GM21515 (cell line): ENCODE measurements around the gene FAR2.
"Not testable (repeated sequence)": the region's sequence is repeated elsewhere in the genome, so short reads cannot be mapped to it uniquely, and the experiment has no call there.

Source experiments
- ATAC-seq: cut with Tn5 transposase; IDR thresholded peaks from one replicate; pipeline ENCODE4 v1.9.1; 2021; ENCODE audit not compliant: unreplicated experiment

The FAR2 gene

DNA sequence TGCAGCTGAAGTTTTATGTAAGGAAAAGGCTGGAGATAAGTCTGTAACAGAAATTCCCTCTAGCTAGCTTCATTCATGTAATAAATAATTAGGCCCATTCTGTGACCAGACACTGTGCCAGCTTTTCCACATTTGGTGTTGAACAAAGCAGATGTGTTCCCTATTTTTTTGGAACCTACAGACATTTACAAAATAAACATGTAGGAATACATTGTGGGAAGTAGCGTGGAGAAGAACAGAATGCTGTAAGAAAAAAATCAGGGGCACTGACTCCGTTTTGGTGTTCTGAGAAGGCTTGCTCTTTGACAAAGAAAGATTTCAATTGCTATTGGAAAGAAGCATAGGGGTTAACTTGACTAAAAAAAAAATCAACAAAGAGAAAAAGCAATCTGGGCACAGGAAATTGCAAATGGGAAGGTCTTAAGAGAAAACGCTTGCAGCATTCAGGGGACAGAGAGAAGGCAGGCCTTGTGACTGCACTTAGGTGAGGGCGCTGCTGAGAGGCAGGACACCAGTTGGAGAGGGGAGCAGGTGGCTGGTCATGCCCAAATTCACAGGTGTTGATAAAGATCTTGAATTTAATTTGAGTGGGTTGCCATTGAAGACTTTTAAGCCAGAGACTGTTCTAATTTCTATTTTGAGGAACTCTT, 4.0 kb downstream of the FAR2 start:
- ATAC-seq: no peak

DNA sequence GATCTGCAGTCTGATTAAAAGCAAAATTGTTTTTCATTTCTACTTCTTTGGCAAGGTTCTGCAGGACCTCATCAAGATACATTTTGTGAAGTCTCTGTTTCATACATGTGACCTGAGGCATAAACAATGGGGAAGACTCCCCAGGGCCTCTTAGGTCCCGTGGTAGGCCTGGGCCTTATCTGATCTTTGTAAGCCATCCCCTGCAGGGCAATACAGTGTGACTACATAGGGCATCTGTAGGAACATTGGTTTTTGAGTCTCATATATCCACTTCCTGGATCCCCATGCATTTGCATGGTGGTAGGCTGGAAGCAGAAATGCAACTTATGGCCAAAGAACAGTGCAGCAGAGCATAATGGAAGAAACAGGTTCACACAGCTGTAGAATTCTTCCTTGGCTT, 6.0 kb downstream of the FAR2 start:
- ATAC-seq: peak; percentile 49

- ATAC-seq: no peak
Observed at GRCh38 chr12:29157486-29157946, 8.4 kb downstream of the FAR2 start.

DNA sequence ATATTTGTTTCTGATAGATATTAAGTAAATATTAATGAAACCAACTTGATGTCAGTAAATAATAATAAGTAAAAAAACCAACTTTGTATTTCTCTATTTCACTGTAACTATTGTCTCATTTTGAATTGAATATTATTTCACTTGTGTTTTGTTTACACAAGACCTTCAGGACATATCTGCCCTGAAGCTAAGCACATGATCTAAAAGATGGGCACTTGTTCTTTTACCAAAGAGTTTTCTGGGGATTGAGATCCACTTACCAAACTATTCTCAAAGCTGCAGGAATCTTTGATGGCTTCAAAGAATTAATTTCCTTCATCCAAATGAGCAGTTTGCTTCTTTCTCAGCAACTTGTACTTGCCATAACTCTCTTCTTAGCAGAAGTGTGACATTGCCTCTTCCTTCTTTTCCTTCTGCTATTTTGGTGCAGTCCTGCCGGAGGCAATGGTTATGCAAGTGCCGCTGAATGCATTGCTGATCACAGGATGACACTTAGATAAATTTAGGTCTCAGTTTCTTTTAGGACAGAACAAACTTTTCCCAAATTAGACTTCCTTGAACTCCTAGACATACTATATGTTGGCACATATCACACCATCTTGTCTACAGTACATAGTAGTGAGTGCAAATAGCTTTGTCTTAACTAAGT, 9.2 kb downstream of the FAR2 start:
- no peak for ATAC-seq

GRCh38 chr12:29159661-29160060, 10.6 kb downstream of the FAR2 start:
- no peak for ATAC-seq

- ATAC-seq: no peak
Observed at GRCh38 chr12:29160230-29160629, 11.2 kb downstream of the FAR2 start.

- no peak for ATAC-seq
Observed at GRCh38 chr12:29163146-29163545, 14.1 kb downstream of the FAR2 start.

- peak; percentile 99 for ATAC-seq
Observed at GRCh38 chr12:29164477-29165393, 15.7 kb downstream of the FAR2 start.

GRCh38 chr12:29167445-29167844, 18.4 kb downstream of the FAR2 start:
- ATAC-seq: no peak

- no peak for ATAC-seq
Observed at GRCh38 chr12:29167988-29168387, 18.9 kb downstream of the FAR2 start.

DNA sequence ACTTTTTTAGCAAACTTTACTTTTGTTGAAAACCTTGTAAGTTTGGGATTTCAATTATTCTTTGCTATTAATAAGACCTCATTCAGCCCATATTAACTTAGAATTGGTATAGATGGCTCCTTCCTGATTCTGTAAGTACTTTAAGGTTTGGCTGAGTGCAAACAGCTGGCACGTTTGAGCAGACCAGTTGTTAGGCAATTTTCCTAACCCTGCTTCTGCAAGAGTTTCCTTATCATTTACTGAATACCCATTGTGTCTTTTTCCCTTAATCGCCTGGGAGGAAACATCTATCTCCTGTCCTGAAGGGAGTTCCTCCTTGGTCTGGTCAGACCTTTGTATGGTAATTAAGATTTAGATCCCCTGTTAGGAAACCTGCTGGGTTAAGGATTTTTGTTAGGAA, 20.9 kb downstream of the FAR2 start:
- ATAC-seq: not testable (repeated sequence)

GRCh38 chr12:29170478-29171084, 21.5 kb downstream of the FAR2 start:
- ATAC-seq: not testable (repeated sequence)

- ATAC-seq: no peak
Observed at GRCh38 chr12:29171421-29172258, 22.6 kb downstream of the FAR2 start.

- no peak for ATAC-seq
Observed at GRCh38 chr12:29176941-29177340, 27.9 kb downstream of the FAR2 start.

GRCh38 chr12:29182247-29182646, 33.2 kb downstream of the FAR2 start:
- ATAC-seq: not testable (repeated sequence)

DNA sequence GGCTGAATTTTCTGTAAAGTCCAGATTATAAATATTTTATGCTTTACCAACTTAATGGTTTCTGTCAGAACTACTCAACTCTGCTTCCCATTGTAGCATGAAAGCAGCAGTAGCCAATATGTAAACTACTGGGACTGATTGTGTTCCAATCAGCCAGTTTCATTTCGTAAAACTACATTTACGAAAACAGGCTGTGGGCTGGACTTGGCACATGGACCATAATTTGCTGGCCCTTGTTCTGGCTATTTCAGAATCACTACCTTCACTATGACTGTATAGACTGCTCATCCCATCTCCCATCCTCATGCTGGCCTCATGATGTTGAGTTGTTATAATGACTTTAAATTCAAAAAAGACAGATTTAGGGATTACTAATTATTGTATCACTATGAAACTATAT, 38.7 kb downstream of the FAR2 start:
- ATAC-seq: no peak

DNA sequence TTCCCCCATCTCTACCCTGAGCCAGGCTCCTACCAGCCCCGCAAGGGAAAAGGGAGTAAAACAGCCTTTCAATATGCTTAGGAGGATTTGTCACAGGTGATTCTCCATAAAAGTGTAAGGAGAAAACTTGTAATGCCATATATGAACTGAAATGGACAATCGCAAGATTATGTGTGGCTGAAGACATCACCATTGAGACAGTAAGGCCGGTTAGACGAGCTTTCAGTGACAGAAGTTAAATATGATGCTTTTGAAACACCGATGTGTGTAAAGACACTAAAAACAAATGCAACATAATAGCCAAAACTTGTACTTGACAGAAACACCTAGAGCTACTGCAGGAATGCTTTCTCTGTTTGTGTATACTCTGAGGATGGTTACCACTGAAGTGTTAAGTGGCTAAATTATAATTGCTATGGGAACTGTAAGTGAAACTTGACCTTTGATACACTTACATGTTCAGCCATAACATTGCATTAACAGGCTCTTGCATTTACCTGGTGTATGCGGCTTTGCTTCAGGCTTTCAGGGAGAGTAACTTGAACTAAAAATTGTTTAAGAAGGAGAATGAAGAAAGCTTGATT, 42.3 kb downstream of the FAR2 start:
- no peak for ATAC-seq

- ATAC-seq: no peak
Observed at GRCh38 chr12:29198901-29199300, 49.8 kb downstream of the FAR2 start.

- no peak for ATAC-seq
Observed at GRCh38 chr12:29200586-29200985, 51.5 kb downstream of the FAR2 start.

DNA sequence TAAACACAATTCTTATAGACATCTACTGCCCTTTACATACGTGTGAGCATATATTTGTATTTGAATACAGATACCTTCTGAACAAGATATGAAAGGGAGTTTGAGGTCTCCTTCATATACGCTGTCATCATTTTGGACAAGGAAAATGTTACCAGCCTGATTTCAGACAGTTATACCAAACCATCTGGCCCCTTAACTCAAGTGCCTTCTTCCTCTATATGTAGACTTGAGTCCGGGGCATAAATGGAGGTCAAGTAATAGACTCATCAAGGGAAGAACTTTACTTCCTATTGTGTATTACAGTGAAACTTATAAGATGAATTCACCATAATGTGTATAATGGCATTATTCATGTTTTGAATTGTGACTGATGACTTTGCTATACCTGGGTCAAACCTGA, 52.2 kb downstream of the FAR2 start:
- ATAC-seq: no peak
